ENCODE results near the gene MORN1.
A peak's percentile ranks its signal among the peaks of the same experiment; 100 is the strongest.

MORN1 gene

GRCh38 chr1:2276803-2277580, 114.4 kb downstream of the MORN1 start:
- WGBS, 2 donors (ENCODE audit: extremely low coverage in 2 of 2, insufficient read length in 2 of 2, insufficient replicate concordance in 1 of 2) = no CpG with 5 or more reads among the region's 12 CpGs
- H3K4me1 ChIP-seq (ENCODE audit: control insufficient read depth in 2 of 2, insufficient read depth in 1 of 2, low read depth in 1 of 2, low read length in 2 of 2) = peaks cover 51 to 63% of the 10 kb centered on the region in 2 donors

GRCh38 chr1:2275796-2276536, 115.4 kb downstream of the MORN1 start:
- peak overlapping the region; percentile 63 for H3K18ac ChIP-seq (ENCODE audit: low read length)
- peaks cover 60 to 67% of the 10 kb centered on the region in 2 donors for H3K4me1 ChIP-seq (ENCODE audit: control insufficient read depth in 2 of 2, insufficient read depth in 1 of 2, low read depth in 1 of 2, low read length in 2 of 2)
- peak overlapping the region; percentile 36 for H3K9ac ChIP-seq (ENCODE audit: low read depth, low read length, poor library complexity)
- no peak overlapping the region for H2BK120ac ChIP-seq (ENCODE audit: low read depth, low read length)
- no peak overlapping the region for H3K27ac ChIP-seq (replicated peaks; ENCODE audit: low read length)
- peaks cover 7 to 16% of the 10 kb centered on the region in 2 donors for H3K36me3 ChIP-seq (replicated peaks in 1 of 2; ENCODE audit: control insufficient read depth in 2 of 2, insufficient read depth in 2 of 2, low read length in 2 of 2)
- H3K4me3 ChIP-seq (ENCODE audit: low read length in 2 of 2) = no peak overlapping the region
- no peak overlapping the region for H4K8ac ChIP-seq (ENCODE audit: low read depth, low read length)
- no peak overlapping the region for H2AFZ ChIP-seq (ENCODE audit: low read length)
- H4K91ac ChIP-seq (ENCODE audit: low read depth, low read length, poor library complexity) = no peak overlapping the region
- H3K27me3 ChIP-seq (ENCODE audit: control insufficient read depth in 3 of 3, insufficient read depth in 3 of 3, low read depth in 1 of 3, low read length in 3 of 3) = peaks cover 0 to 3% (median 0%) of the 10 kb centered on the region in 3 experiments
- H3K9me3 ChIP-seq (replicated peaks in 1 of 2; ENCODE audit: control insufficient read depth in 2 of 2, insufficient read depth in 1 of 2, low read depth in 1 of 2, low read length in 2 of 2) = peaks cover 5% of the 10 kb centered on the region in 2 donors
- peak overlapping the region; percentile 32 for H3K14ac ChIP-seq (ENCODE audit: low read length)
- H3K4me2 ChIP-seq (ENCODE audit: insufficient read depth, low read length, poor library complexity, severe bottlenecking) = no peak overlapping the region
- no peak for DNase-seq (ENCODE audit: low spot score)
- H3K23ac ChIP-seq (ENCODE audit: low read depth, low read length, poor library complexity) = no peak overlapping the region
- peak overlapping the region; percentile 8 for H2BK15ac ChIP-seq (ENCODE audit: low read length)
- H3K4ac ChIP-seq (ENCODE audit: low read length) = no peak overlapping the region
- peaks cover 43% of the 10 kb centered on the region for H3K79me1 ChIP-seq (ENCODE audit: low read depth, low read length)
- WGBS, 2 donors (ENCODE audit: extremely low coverage in 2 of 2, insufficient read length in 2 of 2, insufficient replicate concordance in 1 of 2) = no CpG with 5 or more reads among the region's 14 CpGs
- H2BK5ac ChIP-seq (ENCODE audit: low read length) = no peak overlapping the region
- peak overlapping the region; percentile 59 for H2AK5ac ChIP-seq (ENCODE audit: low read depth, low read length)
- peak overlapping the region; percentile 11 for H2BK12ac ChIP-seq (ENCODE audit: low read length)

More at GRCh38 chr1:2276803-2277580, 114.4 kb downstream of the MORN1 start:
- H2AFZ ChIP-seq (ENCODE audit: low read length) = no peak overlapping the region
- peaks cover 7 to 16% of the 10 kb centered on the region in 2 donors for H3K36me3 ChIP-seq (replicated peaks in 1 of 2; ENCODE audit: control insufficient read depth in 2 of 2, insufficient read depth in 2 of 2, low read length in 2 of 2)
- peak overlapping the region; percentile 76 for H3K18ac ChIP-seq (ENCODE audit: low read length)
- H4K91ac ChIP-seq (ENCODE audit: low read depth, low read length, poor library complexity) = no peak overlapping the region
- no peak overlapping the region for H3K4ac ChIP-seq (ENCODE audit: low read length)
- peaks cover 5% of the 10 kb centered on the region in 2 donors for H3K9me3 ChIP-seq (replicated peaks in 1 of 2; ENCODE audit: control insufficient read depth in 2 of 2, insufficient read depth in 1 of 2, low read depth in 1 of 2, low read length in 2 of 2)
- peaks cover 0 to 3% (median 0%) of the 10 kb centered on the region in 3 experiments for H3K27me3 ChIP-seq (ENCODE audit: control insufficient read depth in 3 of 3, insufficient read depth in 3 of 3, low read depth in 1 of 3, low read length in 3 of 3)
- DNase-seq (ENCODE audit: low spot score) = no peak
- no peak overlapping the region for H2BK12ac ChIP-seq (ENCODE audit: low read length)
- no peak overlapping the region for H3K9ac ChIP-seq (ENCODE audit: low read depth, low read length, poor library complexity)
- no peak overlapping the region for H3K23ac ChIP-seq (ENCODE audit: low read depth, low read length, poor library complexity)
- H3K27ac ChIP-seq (replicated peaks; ENCODE audit: low read length) = no peak overlapping the region
- no peak overlapping the region for H2BK5ac ChIP-seq (ENCODE audit: low read length)
- H3K4me3 ChIP-seq (ENCODE audit: low read length in 2 of 2) = no peak overlapping the region
- H3K4me2 ChIP-seq (ENCODE audit: insufficient read depth, low read length, poor library complexity, severe bottlenecking) = no peak overlapping the region
- peaks cover 41% of the 10 kb centered on the region for H3K79me1 ChIP-seq (ENCODE audit: low read depth, low read length)
- H2BK120ac ChIP-seq (ENCODE audit: low read depth, low read length) = no peak overlapping the region
- no peak overlapping the region for H3K14ac ChIP-seq (ENCODE audit: low read length)
- no peak overlapping the region for H4K8ac ChIP-seq (ENCODE audit: low read depth, low read length)
- peak overlapping the region; percentile 1 for H2AK5ac ChIP-seq (ENCODE audit: low read depth, low read length)
- H2BK15ac ChIP-seq (ENCODE audit: low read length) = no peak overlapping the region

- no peak overlapping the region for H4K8ac ChIP-seq (ENCODE audit: low read depth, low read length)
- H3K18ac ChIP-seq (ENCODE audit: low read length) = peak overlapping the region; percentile 97
- peaks cover 0 to 3% (median 0%) of the 10 kb centered on the region in 3 experiments for H3K27me3 ChIP-seq (ENCODE audit: control insufficient read depth in 3 of 3, insufficient read depth in 3 of 3, low read depth in 1 of 3, low read length in 3 of 3)
- no peak overlapping the region for H3K27ac ChIP-seq (replicated peaks; ENCODE audit: low read length)
- peaks cover 5% of the 10 kb centered on the region in 2 donors for H3K9me3 ChIP-seq (replicated peaks in 1 of 2; ENCODE audit: control insufficient read depth in 2 of 2, insufficient read depth in 1 of 2, low read depth in 1 of 2, low read length in 2 of 2)
- H2AFZ ChIP-seq (ENCODE audit: low read length) = no peak overlapping the region
- H3K4ac ChIP-seq (ENCODE audit: low read length) = no peak overlapping the region
- H3K23ac ChIP-seq (ENCODE audit: low read depth, low read length, poor library complexity) = peak overlapping the region; percentile 59
- peak overlapping the region; percentile 99 for H2BK15ac ChIP-seq (ENCODE audit: low read length)
- no peak overlapping the region for H4K91ac ChIP-seq (ENCODE audit: low read depth, low read length, poor library complexity)
- peak overlapping the region; percentile 29 for H2BK5ac ChIP-seq (ENCODE audit: low read length)
- WGBS, 2 donors (ENCODE audit: extremely low coverage in 2 of 2, insufficient read length in 2 of 2, insufficient replicate concordance in 1 of 2) = no CpG with 5 or more reads among the region's 21 CpGs
- no peak overlapping the region for H2BK120ac ChIP-seq (ENCODE audit: low read depth, low read length)
- H3K9ac ChIP-seq (ENCODE audit: low read depth, low read length, poor library complexity) = no peak overlapping the region
- H3K36me3 ChIP-seq (replicated peaks in 1 of 2; ENCODE audit: control insufficient read depth in 2 of 2, insufficient read depth in 2 of 2, low read length in 2 of 2) = peaks cover 7 to 16% of the 10 kb centered on the region in 2 donors
- no peak overlapping the region for H3K4me3 ChIP-seq (ENCODE audit: low read length in 2 of 2)
- peak overlapping the region; percentile 88 for H2BK12ac ChIP-seq (ENCODE audit: low read length)
- DNase-seq (ENCODE audit: low spot score) = no peak
- H3K4me1 ChIP-seq (ENCODE audit: control insufficient read depth in 2 of 2, insufficient read depth in 1 of 2, low read depth in 1 of 2, low read length in 2 of 2) = peaks cover 69 to 75% of the 10 kb centered on the region in 2 donors
- H3K79me1 ChIP-seq (ENCODE audit: low read depth, low read length) = peaks cover 47% of the 10 kb centered on the region
- H3K4me2 ChIP-seq (ENCODE audit: insufficient read depth, low read length, poor library complexity, severe bottlenecking) = no peak overlapping the region
- H3K14ac ChIP-seq (ENCODE audit: low read length) = peak overlapping the region; percentile 64
- H2AK5ac ChIP-seq (ENCODE audit: low read depth, low read length) = peak overlapping the region; percentile 98
Observed at GRCh38 chr1:2274929-2275475, 116.4 kb downstream of the MORN1 start.
